MM.1S (cell line): Measurements from ENCODE around the gene HADHB.

Experiments used
- CTCF ChIP-seq: fragments of 300-600 bp; sonication (generic); IDR thresholded peaks from 2 replicates; pipeline ENCODE4 v1.5.1; 2016; ENCODE audit warnings: antibody characterized with exemption, low read length, mixed read lengths
- EZH2 ChIP-seq: fragments of 300-600 bp; sonication (generic); optimal IDR thresholded peaks from 2 replicates; pipeline ENCODE3; 2017; ENCODE audit warnings: low read depth, mild to moderate bottlenecking, antibody characterized with exemption, low read length, mixed read lengths
- EZH2phosphoT487 ChIP-seq: fragments of 300-600 bp; sonication (generic); IDR thresholded peaks from 2 replicates; pipeline ENCODE4 v1.6.1; 2018; ENCODE audit warnings: antibody characterized with exemption, low read length

- TF ChIP-seq CTCF (no peak), EZH2phosphoT487 (no peak), EZH2 (no peak)
Observed at GRCh38 chr2:26255759-26256384, 11.1 kb downstream of the HADHB start.
